GM12878 (cell line): ENCODE data around the gene PBRM1. TPM values are rescaled to one million over a fixed set of nuclear protein-coding genes. Genes with fewer than 3 reads are reported as not detected.

Experiments used
- ATAC-seq: fragments of 200-7000 bp; cut with Tn5 transposase; 3 replicates; pipeline ENCODE4 v1.9.1; 2020; ENCODE audit warnings: mild to moderate bottlenecking, moderate library complexity
- BruUV-seq: library from RNA; stranded (reverse); fragments of 400-500 nt; replicated peaks from 2 replicates; lab custom pipeline; 2021; lab: Mats Ljungman, UMichigan
- CTCF ChIA-PET: fragments of 300-600 bp; sonication (Branson Sonifier 250); formaldehyde crosslinking; extraction: SDS; loops from one replicate; lab custom pipeline; 2021; ENCODE audit warnings: inconsistent platforms; lab: Yijun Ruan, JAX
- POLR2A ChIA-PET: fragments of 350-600 bp; formaldehyde crosslinking; extraction: SDS; loops from one replicate; lab custom pipeline; 2021; ENCODE audit warnings: inconsistent platforms; lab: Charles Lee
- RAD21 ChIA-PET: fragments of 300-600 bp; sonication (Branson Sonifier 250); formaldehyde crosslinking; loops from one replicate; lab custom pipeline; 2023; ENCODE audit warnings: antibody characterized with exemption; ENCODE audit not compliant: unreplicated experiment; lab: Charles Lee
- SMC1A ChIA-PET: fragments of 300-600 bp; sonication (Branson Sonifier 250); formaldehyde crosslinking; loops from one replicate; lab custom pipeline; 2023; ENCODE audit not compliant: unreplicated experiment, uncharacterized antibody; lab: Charles Lee
- DNase-seq: peaks from one replicate; pipeline ENCODE4 v3.0.0-alpha.2; 2011; ENCODE audit warnings: low read depth, low spot score
- FAIRE-seq: peaks from 3 replicates; lab custom pipeline; 2011; peaks lifted over from hg19 to GRCh38; lab: Jason Lieb, UNC
- H2AFZ ChIP-seq: 2 replicates; pipeline ENCODE4 v1.6.0; 2011; ENCODE audit warnings: low read depth, low read length, control low read depth; ENCODE audit not compliant: control insufficient read depth
- H3K27ac ChIP-seq: 2 replicates; pipeline ENCODE4 v1.5.1; 2011; ENCODE audit warnings: control low read depth; ENCODE audit not compliant: control insufficient read depth, insufficient read depth
- H3K27me3 ChIP-seq, 2 experiments: replicated peaks in 1 of 2; 2 replicates each; pipeline versions ENCODE4 v1.6.0 to v1.6.1; 2011; ENCODE audit warnings: low read length in 1 of 2; ENCODE audit not compliant: control insufficient read depth in 2 of 2, insufficient read depth in 2 of 2
- H3K36me3 ChIP-seq, 2 experiments: 2 replicates each; pipeline ENCODE4 v1.5.1; 2011; ENCODE audit warnings: low read length in 1 of 2; ENCODE audit not compliant: control insufficient read depth in 2 of 2, insufficient read depth in 2 of 2
- H3K4me1 ChIP-seq: 2 replicates; pipeline ENCODE4 v1.6.1; 2011; ENCODE audit warnings: mild to moderate bottlenecking, low read length, moderate library complexity, mixed read lengths; ENCODE audit not compliant: control insufficient read depth, insufficient read depth
- H3K4me2 ChIP-seq: 2 replicates; pipeline ENCODE4 v1.6.0; 2011; ENCODE audit warnings: control low read depth; ENCODE audit not compliant: control insufficient read depth, insufficient read depth
- H3K4me3 ChIP-seq: fragments of 200-600 bp; sonication (generic); 2 replicates; pipeline ENCODE4 v1.5.1; 2016
- H3K79me2 ChIP-seq: 2 replicates; pipeline ENCODE4 v1.6.0; 2011; ENCODE audit warnings: low read length; ENCODE audit not compliant: control insufficient read depth, insufficient read depth
- H3K9ac ChIP-seq: 2 replicates; pipeline ENCODE4 v1.8.0; 2011; ENCODE audit warnings: low read length, control low read depth, mixed read lengths; ENCODE audit not compliant: control insufficient read depth, insufficient read depth
- H3K9me3 ChIP-seq: replicated peaks from 3 replicates; pipeline ENCODE4 v1.5.1; 2011; ENCODE audit warnings: mild to moderate bottlenecking, low read length; ENCODE audit not compliant: control insufficient read depth, insufficient read depth
- H4K20me1 ChIP-seq: 2 replicates; pipeline ENCODE4 v1.6.0; 2011; ENCODE audit not compliant: control insufficient read depth, insufficient read depth
- BACH1 ChIP-seq: fragments of 450-650 bp; IDR thresholded peaks from 2 replicates; pipeline ENCODE4 v1.6.1; 2017; ENCODE audit warnings: mild to moderate bottlenecking, borderline replicate concordance
- CHD1 ChIP-seq: IDR thresholded peaks from 2 replicates; pipeline ENCODE4 v1.6.1; 2012; ENCODE audit warnings: low read depth, low read length, improper control_type of control experiment
- IRF4 ChIP-seq: IDR thresholded peaks from 2 replicates; pipeline ENCODE4 v1.6.1; 2011; ENCODE audit warnings: low read depth, low read length
- KAT2A ChIP-seq: conservative IDR thresholded peaks from 2 replicates; pipeline ENCODE4 v1.6.1; 2011; ENCODE audit warnings: low read depth, low read length; ENCODE audit not compliant: control insufficient read depth
- POLR2A ChIP-seq: IDR thresholded peaks from 2 replicates; pipeline ENCODE4 v1.6.1; 2011; ENCODE audit warnings: low read depth, mild to moderate bottlenecking, low read length
- SPI1 ChIP-seq: IDR thresholded peaks from 2 replicates; pipeline ENCODE4 v1.6.1; 2011; ENCODE audit warnings: low read depth, mild to moderate bottlenecking, low read length, moderate library complexity, borderline replicate concordance; ENCODE audit not compliant: insufficient read depth
- TCF7 ChIP-seq: IDR thresholded peaks from 2 replicates; pipeline ENCODE4 v1.6.1; 2014; ENCODE audit warnings: antibody characterized with exemption, borderline replicate concordance
- WGBS: methylation state at CpG from one replicate; pipeline ENCODE4 v1.1.6; 2016; ENCODE audit warnings: low lambda C conversion rate; ENCODE audit not compliant: insufficient replicate concordance, insufficient coverage; ENCODE audit errors: missing lambda C conversion rate; 5-methylcytosine and 5-hydroxymethylcytosine counted together
- in situ Hi-C: fragments of 300-500 bp; cut with MboI; formaldehyde crosslinking; loops from 9 replicates; pipeline ENCODE4 v1.14.3; 2018; ENCODE audit warnings: mixed read lengths
- intact Hi-C: fragments of 100-400 bp; cut with micrococcal nuclease; formaldehyde crosslinking; loops from one replicate; pipeline ENCODE4 v1.14.2; 2022; ENCODE audit not compliant: unreplicated experiment
- polyA plus RNA-seq, 11 experiments: library from polyadenylated mRNA; depleted of rRNA in 4 of 11; unstranded in 6 of 11; stranded (reverse) in 5 of 11; fragments of >200 nt; fragmentation: Nextera tagmentation in 4 of 11; fragmentation: Illumina TruSeq in 1 of 11; extraction: Ambion mirVana in 4 of 11; extraction: Trizol in 1 of 11; gene quantifications; 1 replicate in 1 of 11; 2 replicates in 10 of 11; pipeline versions ENCODE4 v1.2.1 to v1.2.3, GENCODE V29; 2011 to 2016; ENCODE audit warnings: inconsistent platforms in 2 of 11, missing spikeins in 2 of 11, low read depth in 1 of 11
- total RNA-seq, 4 experiments: library from RNA; depleted of rRNA in 3 of 4; stranded (reverse); fragments of >200 nt in 3 of 4; fragmentation: Illumina TruSeq in 1 of 4; extraction: Trizol in 1 of 4; gene quantifications; 2 replicates each; pipeline versions ENCODE4 v1.2.1 to v1.2.3, GENCODE V29; 2013 to 2021

PBRM1 gene
- total and polyA plus RNA-seq, 10 of the 15 experiments (the other 5 are each of a cell fraction or from before 2014, with no cell fraction given) = 8.9 to 88.9 (median 39.3) TPM

GRCh38 chr3:52558436-52558835 lies 127.3 kb downstream of the PBRM1 start:
- RAD21 ChIA-PET = no interaction called here
- WGBS = 96% methylated on average over 5 of the region's 5 CpGs
- in situ Hi-C loops = no loop called here
- BruUV-seq = no TSS peak
- DNase-seq = no peak
- H3K9ac ChIP-seq = no peak overlapping the region
- no peak for ATAC-seq
- no peak for TF ChIP-seq SPI1
- TF ChIP-seq IRF4 = no peak
- no peak for TF ChIP-seq CHD1
- no peak for TF ChIP-seq BACH1
- no peak for TF ChIP-seq TCF7
- TF ChIP-seq KAT2A = no peak
- TF ChIP-seq, all 136 proteins: peak for 0
- ChIA-PET SMC1A (no interaction called here), POLR2A (no interaction called here), CTCF (interaction anchor here (1.0 kb wide), 1 partner anchor 11 kb away, joined by 3 read pairs; no protein-coding TSS in a partner anchor)
- H3K27ac ChIP-seq = no peak overlapping the region
- no peak overlapping the region for H2AFZ ChIP-seq
- no peak overlapping the region for H3K4me2 ChIP-seq
- H4K20me1 ChIP-seq = no peaks in the 10 kb centered on the region
- no peak overlapping the region for H3K4me3 ChIP-seq
- H3K79me2 ChIP-seq = no peaks in the 10 kb centered on the region
- no peaks in the 10 kb centered on the region for H3K9me3 ChIP-seq
- no peaks in the 10 kb centered on the region for H3K27me3 ChIP-seq
- intact Hi-C loops = no loop called here
- FAIRE-seq = no peak
- no peaks in the 10 kb centered on the region for H3K4me1 ChIP-seq
- peaks cover 7 to 31% of the 10 kb centered on the region in 2 experiments for H3K36me3 ChIP-seq

DNA sequence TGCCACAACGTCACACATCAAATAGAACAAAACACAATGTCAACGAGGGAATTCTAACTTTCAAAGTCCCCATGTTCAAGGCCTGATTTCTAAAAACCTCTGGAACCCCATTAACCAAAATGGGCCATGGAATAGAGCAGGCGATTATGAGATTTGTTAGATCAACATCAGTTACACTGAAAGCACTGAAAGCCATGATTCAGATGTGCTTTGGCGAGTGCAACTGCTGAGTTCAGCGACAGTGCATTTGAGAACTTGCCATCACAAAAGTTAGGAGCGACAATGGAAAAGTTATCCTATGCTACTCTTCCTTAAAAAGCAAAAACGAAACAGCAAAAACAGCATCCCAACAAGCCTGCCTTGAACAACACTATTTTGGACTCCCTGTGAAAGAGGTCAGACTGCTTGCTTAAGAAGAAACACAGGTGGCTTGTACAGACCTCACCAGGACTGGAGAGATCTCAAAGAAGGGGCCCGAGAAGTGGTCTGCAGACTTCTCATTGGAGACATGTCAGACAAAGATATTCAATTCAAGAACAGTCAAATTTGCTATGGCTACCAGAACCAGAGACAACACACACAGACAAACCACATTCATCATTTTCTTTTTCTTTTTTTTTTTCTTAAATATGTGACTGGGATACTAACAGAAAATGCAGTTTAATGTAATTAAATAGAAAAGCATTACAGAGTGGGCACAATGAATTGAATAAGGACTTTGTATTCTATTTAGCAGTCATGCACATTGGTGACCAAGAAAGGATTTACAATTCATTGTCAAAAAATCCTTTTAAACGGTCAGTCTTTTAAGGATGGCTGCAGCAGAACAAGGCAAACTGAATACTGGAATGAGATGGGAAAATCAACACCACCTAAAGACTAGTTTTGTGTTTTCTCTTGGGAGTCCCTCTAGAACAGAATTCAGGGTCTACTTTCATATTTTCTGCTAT lies 128.4 kb downstream of the PBRM1 start:
- Histone ChIP-seq H3K27me3 (no peaks in the 10 kb centered on the region), H3K9me3 (no peaks in the 10 kb centered on the region), H3K36me3 (peaks cover 7 to 37% of the 10 kb centered on the region in 2 experiments), H3K27ac (no peak overlapping the region), H3K4me1 (no peaks in the 10 kb centered on the region), H3K4me3 (no peak overlapping the region), H3K79me2 (no peaks in the 10 kb centered on the region), H4K20me1 (no peaks in the 10 kb centered on the region), H3K4me2 (no peak overlapping the region), H3K9ac (no peak overlapping the region), H2AFZ (no peak overlapping the region)
- DNase-seq (no peak), FAIRE-seq (no peak), ATAC-seq (no peak)
- SMC1A ChIA-PET = no interaction called here
- no TSS peak for BruUV-seq
- TF ChIP-seq POLR2A = no peak
- RAD21 ChIA-PET = no interaction called here
- intact Hi-C loops (no loop called here), in situ Hi-C loops (no loop called here)
- CTCF ChIA-PET = interaction anchor here (1.0 kb wide), 1 partner anchor 10 kb away, joined by 3 read pairs; no protein-coding TSS in a partner anchor
- 85% methylated on average over 9 of the region's 9 CpGs for WGBS
- POLR2A ChIA-PET = interaction anchor here (1.3 kb wide), 1 partner anchor 18 kb away, joined by 4 read pairs; no protein-coding TSS in a partner anchor
